HEK293 (cell line): ENCODE measurements around the gene MSLN.

ENCODE experiments used
- FEZF1 ChIP-seq: fragments of 450-650 bp; formaldehyde crosslinking; IDR thresholded peaks from 2 replicates; pipeline ENCODE4 v1.5.1; 2016; ENCODE audit warnings: missing biosample characterization, missing genetic modification characterization
- HOXA7 ChIP-seq: sonication (generic); formaldehyde crosslinking; IDR thresholded peaks from 2 replicates; pipeline ENCODE4 v1.8.1; 2022; ENCODE audit warnings: missing genetic modification reagents, borderline replicate concordance
- HOXC10 ChIP-seq: sonication (generic); formaldehyde crosslinking; IDR thresholded peaks from 2 replicates; pipeline ENCODE4 v1.8.1; 2023; ENCODE audit warnings: mild to moderate bottlenecking, missing genetic modification reagents
- KLF10 ChIP-seq: fragments of 450-650 bp; IDR thresholded peaks from 2 replicates; pipeline ENCODE4 v1.5.1; 2018; ENCODE audit warnings: missing biosample characterization, mild to moderate bottlenecking, missing genetic modification characterization
- KLF8 ChIP-seq: fragments of 450-650 bp; formaldehyde crosslinking; IDR thresholded peaks from 2 replicates; pipeline ENCODE4 v1.5.1; 2016; ENCODE audit warnings: missing biosample characterization, missing genetic modification characterization
- PBX3 ChIP-seq: sonication (generic); formaldehyde crosslinking; IDR thresholded peaks from 2 replicates; pipeline ENCODE4 v1.8.1; 2022; ENCODE audit warnings: mild to moderate bottlenecking, moderate library complexity, missing genetic modification reagents
- TCF7L2 ChIP-seq: IDR thresholded peaks from 2 replicates; pipeline ENCODE4 v1.6.1; 2011; ENCODE audit warnings: low read depth, mild to moderate bottlenecking, inconsistent platforms, low read length, moderate library complexity, borderline replicate concordance
- TRIM28 ChIP-seq: IDR thresholded peaks from 2 replicates; pipeline ENCODE4 v1.6.1; 2011; ENCODE audit warnings: low read length, control low read depth, borderline replicate concordance
- WT1 ChIP-seq: fragments of 450-650 bp; formaldehyde crosslinking; IDR thresholded peaks from 2 replicates; pipeline ENCODE4 v1.5.1; 2016; ENCODE audit warnings: missing biosample characterization, missing genetic modification characterization
- ZBTB17 ChIP-seq: fragments of 450-650 bp; formaldehyde crosslinking; IDR thresholded peaks from 2 replicates; pipeline ENCODE4 v1.5.1; 2016; ENCODE audit warnings: missing biosample characterization, missing genetic modification characterization
- ZBTB20 ChIP-seq: fragments of 450-650 bp; formaldehyde crosslinking; IDR thresholded peaks from 2 replicates; pipeline ENCODE4 v1.5.1; 2016; ENCODE audit warnings: missing biosample characterization, missing genetic modification characterization
- ZBTB7A ChIP-seq: fragments of 450-650 bp; formaldehyde crosslinking; IDR thresholded peaks from 2 replicates; pipeline ENCODE4 v1.5.1; 2016; ENCODE audit warnings: low read depth, missing biosample characterization, missing genetic modification characterization
- ZEB2 ChIP-seq: fragments of 450-650 bp; formaldehyde crosslinking; IDR thresholded peaks from 2 replicates; pipeline ENCODE4 v1.5.1; 2016; ENCODE audit warnings: missing biosample characterization, missing genetic modification characterization
- ZFP41 ChIP-seq: fragments of 450-650 bp; formaldehyde crosslinking; IDR thresholded peaks from 2 replicates; pipeline ENCODE4 v1.5.1; 2016; ENCODE audit warnings: missing biosample characterization, missing genetic modification characterization, borderline replicate concordance
- ZNF132 ChIP-seq: fragments of 450-650 bp; formaldehyde crosslinking; IDR thresholded peaks from 2 replicates; pipeline ENCODE4 v1.5.1; 2017; ENCODE audit warnings: missing biosample characterization, missing genetic modification characterization, borderline replicate concordance
- ZNF16 ChIP-seq: fragments of 450-650 bp; formaldehyde crosslinking; IDR thresholded peaks from 2 replicates; pipeline ENCODE4 v1.5.1; 2016; ENCODE audit warnings: low read depth, missing biosample characterization, missing genetic modification characterization
- ZNF175 ChIP-seq: fragments of 450-650 bp; formaldehyde crosslinking; IDR thresholded peaks from 2 replicates; pipeline ENCODE4 v1.5.1; 2016; ENCODE audit warnings: missing biosample characterization, missing genetic modification characterization
- ZNF324 ChIP-seq: fragments of 450-650 bp; formaldehyde crosslinking; IDR thresholded peaks from 2 replicates; pipeline ENCODE4 v1.5.1; 2016; ENCODE audit warnings: missing biosample characterization, missing genetic modification characterization
- ZNF335 ChIP-seq: fragments of 450-650 bp; formaldehyde crosslinking; conservative IDR thresholded peaks from 2 replicates; pipeline ENCODE4 v1.5.1; 2016; ENCODE audit warnings: missing biosample characterization, missing genetic modification characterization
- ZNF341 ChIP-seq: fragments of 450-650 bp; formaldehyde crosslinking; IDR thresholded peaks from 2 replicates; pipeline ENCODE4; 2016; ENCODE audit warnings: low read depth, missing biosample characterization, missing genetic modification characterization
- ZNF354C ChIP-seq: fragments of 450-650 bp; formaldehyde crosslinking; IDR thresholded peaks from 2 replicates; pipeline ENCODE4 v1.5.1; 2016; ENCODE audit warnings: missing biosample characterization, missing genetic modification characterization, low read depth, borderline replicate concordance
- ZNF391 ChIP-seq: fragments of 450-650 bp; formaldehyde crosslinking; IDR thresholded peaks from 2 replicates; pipeline ENCODE4 v1.5.1; 2016; ENCODE audit warnings: low read depth, missing biosample characterization, missing genetic modification characterization, borderline replicate concordance
- ZNF423 ChIP-seq: fragments of 450-650 bp; formaldehyde crosslinking; IDR thresholded peaks from 2 replicates; pipeline ENCODE4 v1.5.1; 2016; ENCODE audit warnings: missing biosample characterization, missing genetic modification characterization
- ZNF473 ChIP-seq: fragments of 450-650 bp; formaldehyde crosslinking; IDR thresholded peaks from 2 replicates; pipeline ENCODE4 v1.5.1; 2017; ENCODE audit warnings: missing biosample characterization, missing genetic modification characterization
- ZNF530 ChIP-seq: fragments of 450-650 bp; formaldehyde crosslinking; IDR thresholded peaks from 2 replicates; pipeline ENCODE4 v1.5.1; 2016; ENCODE audit warnings: low read depth, missing biosample characterization, missing genetic modification characterization
- ZNF561 ChIP-seq: fragments of 450-650 bp; IDR thresholded peaks from 2 replicates; pipeline ENCODE4 v1.5.1; 2018; ENCODE audit warnings: missing biosample characterization, missing genetic modification characterization, borderline replicate concordance
- ZNF585B ChIP-seq: fragments of 450-650 bp; formaldehyde crosslinking; IDR thresholded peaks from 2 replicates; pipeline ENCODE4 v1.5.1; 2016; ENCODE audit warnings: missing biosample characterization, missing genetic modification characterization
- ZNF621 ChIP-seq: fragments of 450-650 bp; formaldehyde crosslinking; IDR thresholded peaks from 2 replicates; pipeline ENCODE4 v1.5.1; 2017; ENCODE audit warnings: missing biosample characterization, missing genetic modification characterization
- ZNF639 ChIP-seq: fragments of 450-650 bp; formaldehyde crosslinking; IDR thresholded peaks from 2 replicates; pipeline ENCODE4 v1.5.1; 2016; ENCODE audit warnings: missing biosample characterization, missing genetic modification characterization
- ZNF660 ChIP-seq: fragments of 450-650 bp; IDR thresholded peaks from 2 replicates; pipeline ENCODE4 v1.5.1; 2018; ENCODE audit warnings: missing biosample characterization, mild to moderate bottlenecking, missing genetic modification characterization
- ZNF670 ChIP-seq: fragments of 450-650 bp; formaldehyde crosslinking; IDR thresholded peaks from 2 replicates; pipeline ENCODE4 v1.5.1; 2016; ENCODE audit warnings: missing biosample characterization, missing genetic modification characterization, low read depth
- ZNF677 ChIP-seq: fragments of 450-650 bp; IDR thresholded peaks from 2 replicates; pipeline ENCODE4 v1.5.0; 2018; ENCODE audit warnings: missing biosample characterization, mild to moderate bottlenecking, missing genetic modification characterization, moderate library complexity
- ZNF747 ChIP-seq: fragments of 450-650 bp; formaldehyde crosslinking; IDR thresholded peaks from 2 replicates; pipeline ENCODE4 v1.5.1; 2016; ENCODE audit warnings: missing biosample characterization, missing genetic modification characterization
- ZNF777 ChIP-seq: fragments of 450-650 bp; formaldehyde crosslinking; IDR thresholded peaks from 2 replicates; pipeline ENCODE4 v1.5.1; 2017; ENCODE audit warnings: missing biosample characterization, missing genetic modification characterization, borderline replicate concordance
- ZSCAN30 ChIP-seq: fragments of 450-650 bp; IDR thresholded peaks from 2 replicates; pipeline ENCODE4 v1.5.1; 2018; ENCODE audit warnings: missing biosample characterization, mild to moderate bottlenecking, missing genetic modification characterization, moderate library complexity
- ZXDB ChIP-seq: fragments of 450-650 bp; formaldehyde crosslinking; IDR thresholded peaks from 2 replicates; pipeline ENCODE4 v1.5.1; 2016; ENCODE audit warnings: missing biosample characterization, missing genetic modification characterization
- TF ChIP-seq, protein P1 (sequence below): fragments of 450-650 bp; formaldehyde crosslinking; IDR thresholded peaks from 2 replicates; pipeline ENCODE4 v1.5.1; 2016; ENCODE audit warnings: missing biosample characterization, missing genetic modification characterization
- TF ChIP-seq, protein P2 (sequence below): fragments of 450-650 bp; formaldehyde crosslinking; IDR thresholded peaks from 2 replicates; pipeline ENCODE4 v1.5.1; 2016; ENCODE audit warnings: missing biosample characterization, missing genetic modification characterization

Gene MSLN

DNA sequence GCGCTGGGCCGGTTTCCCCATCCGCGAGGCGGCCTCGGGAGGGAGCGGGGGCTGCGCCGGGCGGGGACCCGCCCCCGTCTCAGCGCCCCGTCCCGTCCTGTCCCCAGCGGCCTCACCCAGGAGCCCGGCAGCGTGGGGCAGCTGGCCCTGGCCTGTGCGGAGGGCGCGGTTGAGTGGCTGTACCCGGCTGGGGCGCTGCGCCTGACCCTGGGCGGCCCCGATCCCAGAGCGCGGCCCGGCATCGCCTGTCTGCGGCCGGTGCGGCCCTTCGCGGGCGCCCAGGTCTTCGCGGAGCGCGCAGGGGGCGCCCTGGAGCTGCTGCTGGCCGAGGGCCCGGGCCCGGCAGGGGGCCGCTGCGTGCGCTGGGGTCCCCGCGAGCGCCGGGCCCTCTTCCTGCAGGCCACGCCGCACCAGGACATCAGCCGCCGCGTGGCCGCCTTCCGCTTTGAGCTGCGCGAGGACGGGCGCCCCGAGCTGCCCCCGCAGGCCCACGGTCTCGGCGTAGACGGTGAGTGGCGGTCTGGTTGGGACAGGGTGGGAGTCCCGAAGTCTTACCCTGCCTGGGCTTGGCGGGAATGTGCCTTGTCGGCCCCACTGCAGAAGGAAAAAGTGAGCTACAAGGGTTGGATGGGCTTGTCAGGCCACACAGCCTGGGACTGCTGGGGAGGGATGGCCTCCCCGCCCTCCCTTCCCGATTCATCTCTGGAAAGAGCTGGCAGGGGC, 44.9 kb upstream of the MSLN start (continued):
- TF ChIP-seq PBX3 (CRISPR knock-in tag) (no peak), ZNF473 (tag by site-specific recombination) (no peak), ZBTB20 (peak; percentile 55; the same call in 1 of the 2 replicates), FEZF1 (tag by site-specific recombination) (no peak), ZSCAN30 (0 out of 2 replicates have a peak, but pooled peaks have one; percentile 30), ZNF639 (tag by site-specific recombination) (no peak), ZNF335 (tag by site-specific recombination) (peak; percentile 48), ZXDB (no peak), ZNF585B (tag by site-specific recombination) (no peak), ZNF670 (tag by site-specific recombination) (no peak), ZNF341 (tag by site-specific recombination) (peak; percentile 38), WT1 (peak; percentile 46; the same call in 1 of the 2 replicates), ZNF324 (tag by site-specific recombination) (no peak), ZNF561 (peak; percentile 69; the same call in 1 of the 2 replicates), ZNF391 (no peak), ZNF16 (tag by site-specific recombination) (no peak), ZBTB7A (tag by site-specific recombination) (no peak), ZNF747 (tag by site-specific recombination) (no peak), ZNF354C (tag by site-specific recombination) (no peak), TRIM28 (no peak), ZNF777 (tag by site-specific recombination) (no peak), KLF8 (peak; percentile 38; the same call in 1 of the 2 replicates), ZFP41 (tag by site-specific recombination) (no peak), HOXA7 (CRISPR knock-in tag) (no peak), ZNF530 (tag by site-specific recombination) (no peak), ZNF175 (no peak), ZNF621 (tag by site-specific recombination) (no peak), ZNF423 (tag by site-specific recombination) (no peak), TCF7L2 (no peak), ZBTB17 (tag by site-specific recombination) (no peak), ZNF132 (tag by site-specific recombination) (no peak), ZNF660 (tag by site-specific recombination) (no peak), ZNF677 (tag by site-specific recombination) (peak; percentile 9; the same call in 1 of the 2 replicates), KLF10 (tag by site-specific recombination) (0 out of 2 replicates have a peak, but pooled peaks have one; percentile 27), ZEB2 (tag by site-specific recombination) (0 out of 2 replicates have a peak, but pooled peaks have one; percentile 36), HOXC10 (CRISPR knock-in tag) (no peak)
- TF ChIP-seq, protein P1, sequence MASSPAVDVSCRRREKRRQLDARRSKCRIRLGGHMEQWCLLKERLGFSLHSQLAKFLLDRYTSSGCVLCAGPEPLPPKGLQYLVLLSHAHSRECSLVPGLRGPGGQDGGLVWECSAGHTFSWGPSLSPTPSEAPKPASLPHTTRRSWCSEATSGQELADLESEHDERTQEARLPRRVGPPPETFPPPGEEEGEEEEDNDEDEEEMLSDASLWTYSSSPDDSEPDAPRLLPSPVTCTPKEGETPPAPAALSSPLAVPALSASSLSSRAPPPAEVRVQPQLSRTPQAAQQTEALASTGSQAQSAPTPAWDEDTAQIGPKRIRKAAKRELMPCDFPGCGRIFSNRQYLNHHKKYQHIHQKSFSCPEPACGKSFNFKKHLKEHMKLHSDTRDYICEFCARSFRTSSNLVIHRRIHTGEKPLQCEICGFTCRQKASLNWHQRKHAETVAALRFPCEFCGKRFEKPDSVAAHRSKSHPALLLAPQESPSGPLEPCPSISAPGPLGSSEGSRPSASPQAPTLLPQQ (tag by site-specific recombination) = peak; percentile 59; the same call in 1 of the 2 replicates
- TF ChIP-seq, protein P2, sequence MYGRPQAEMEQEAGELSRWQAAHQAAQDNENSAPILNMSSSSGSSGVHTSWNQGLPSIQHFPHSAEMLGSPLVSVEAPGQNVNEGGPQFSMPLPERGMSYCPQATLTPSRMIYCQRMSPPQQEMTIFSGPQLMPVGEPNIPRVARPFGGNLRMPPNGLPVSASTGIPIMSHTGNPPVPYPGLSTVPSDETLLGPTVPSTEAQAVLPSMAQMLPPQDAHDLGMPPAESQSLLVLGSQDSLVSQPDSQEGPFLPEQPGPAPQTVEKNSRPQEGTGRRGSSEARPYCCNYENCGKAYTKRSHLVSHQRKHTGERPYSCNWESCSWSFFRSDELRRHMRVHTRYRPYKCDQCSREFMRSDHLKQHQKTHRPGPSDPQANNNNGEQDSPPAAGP = peak; percentile 58
